NCI-H187 (cell line): ENCODE results near the gene MFAP3L.

Source experiments
- DNase-seq, 2 experiments: peaks; one replicate each; lab custom pipeline; 2025; lab: John Stamatoyannopoulos, UW

MFAP3L gene

DNA sequence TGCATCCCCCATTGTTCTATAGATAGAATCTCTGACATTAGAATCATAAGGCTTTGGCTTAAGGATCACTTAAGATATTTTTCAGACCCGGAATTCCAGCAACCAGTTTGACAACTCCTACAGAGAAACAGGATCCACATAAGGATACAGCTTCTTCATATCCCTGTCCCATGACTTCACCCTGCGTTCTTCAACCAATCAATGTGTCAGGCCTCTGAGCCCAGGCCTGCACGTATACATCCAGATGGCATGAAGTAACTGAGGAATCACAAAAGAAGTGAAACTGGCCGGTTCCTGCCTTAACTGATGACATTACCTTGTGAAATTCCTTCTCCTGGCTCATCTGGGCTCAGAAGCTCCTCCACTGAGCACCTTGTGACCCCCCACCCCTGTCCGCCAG is 85.1 kb downstream of the MFAP3L start:
- no peak for DNase-seq

GRCh38 chr4:169940460-169940859 is 85.7 kb downstream of the MFAP3L start:
- no peak for DNase-seq
